Measurements from ENCODE around the gene AMER3. TPM values are rescaled to one million over a fixed set of nuclear protein-coding genes. Genes with fewer than 3 reads are reported as not detected.

AMER3 gene
- total RNA-seq, 1 experiment from 2014 or later = not detected

DNA sequence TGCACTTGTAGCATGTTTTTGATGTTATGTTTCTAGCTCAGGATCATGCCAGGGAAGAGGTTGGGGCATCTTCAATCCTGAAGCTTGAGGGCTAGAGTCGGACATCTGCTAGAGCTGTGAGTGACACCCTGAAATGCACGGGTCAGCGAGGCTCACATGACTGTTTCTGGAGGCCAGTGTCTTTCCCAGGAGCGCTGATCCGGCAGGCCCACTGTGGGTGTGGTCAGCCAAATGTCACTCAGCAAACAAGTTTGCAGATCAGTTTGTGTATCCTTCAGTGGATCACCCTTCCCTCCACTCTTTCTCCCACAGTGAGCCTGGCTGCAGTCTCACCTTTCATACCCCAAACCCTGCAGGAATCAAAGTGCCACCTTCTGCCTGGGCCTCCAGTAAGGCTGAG lies 58.4 kb downstream of the AMER3 start:
- no peak overlapping the region for H3K27ac Mint-ChIP-seq (ENCODE audit: low read depth, unreplicated experiment)
- no peak overlapping the region for H3K4me3 Mint-ChIP-seq (ENCODE audit: unreplicated experiment)
- ChIA-PET CTCF (interaction anchor here (0.6 to 0.8 kb wide), 2 partner anchors 10 to 15 kb away, joined by 3 read pairs; no protein-coding TSS in a partner anchor), POLR2A (no interaction called here)
- H3K9me3 Mint-ChIP-seq (ENCODE audit: unreplicated experiment) = no peaks in the 10 kb centered on the region
- intact Hi-C loops (cut with micrococcal nuclease) = no loop called here
- no peaks in the 10 kb centered on the region for H3K36me3 Mint-ChIP-seq (ENCODE audit: insufficient read depth, unreplicated experiment)
- no TSS peak for BruUV-seq (replicated peaks)
- peaks cover 14% of the 10 kb centered on the region for H3K4me1 Mint-ChIP-seq (ENCODE audit: insufficient read depth, unreplicated experiment)
- DNase-seq (ENCODE audit: unreplicated experiment) = no peak
- H3K27me3 Mint-ChIP-seq (ENCODE audit: insufficient read depth, unreplicated experiment) = no peaks in the 10 kb centered on the region
- TF ChIP-seq, protein P1, sequence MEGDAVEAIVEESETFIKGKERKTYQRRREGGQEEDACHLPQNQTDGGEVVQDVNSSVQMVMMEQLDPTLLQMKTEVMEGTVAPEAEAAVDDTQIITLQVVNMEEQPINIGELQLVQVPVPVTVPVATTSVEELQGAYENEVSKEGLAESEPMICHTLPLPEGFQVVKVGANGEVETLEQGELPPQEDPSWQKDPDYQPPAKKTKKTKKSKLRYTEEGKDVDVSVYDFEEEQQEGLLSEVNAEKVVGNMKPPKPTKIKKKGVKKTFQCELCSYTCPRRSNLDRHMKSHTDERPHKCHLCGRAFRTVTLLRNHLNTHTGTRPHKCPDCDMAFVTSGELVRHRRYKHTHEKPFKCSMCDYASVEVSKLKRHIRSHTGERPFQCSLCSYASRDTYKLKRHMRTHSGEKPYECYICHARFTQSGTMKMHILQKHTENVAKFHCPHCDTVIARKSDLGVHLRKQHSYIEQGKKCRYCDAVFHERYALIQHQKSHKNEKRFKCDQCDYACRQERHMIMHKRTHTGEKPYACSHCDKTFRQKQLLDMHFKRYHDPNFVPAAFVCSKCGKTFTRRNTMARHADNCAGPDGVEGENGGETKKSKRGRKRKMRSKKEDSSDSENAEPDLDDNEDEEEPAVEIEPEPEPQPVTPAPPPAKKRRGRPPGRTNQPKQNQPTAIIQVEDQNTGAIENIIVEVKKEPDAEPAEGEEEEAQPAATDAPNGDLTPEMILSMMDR (IDR thresholded peaks at IDR 0.05; ENCODE audit: unreplicated experiment) = no peak

- no peak overlapping the region for H3K27ac Mint-ChIP-seq (ENCODE audit: low read depth, unreplicated experiment)
- H3K27me3 Mint-ChIP-seq (ENCODE audit: insufficient read depth, unreplicated experiment) = no peaks in the 10 kb centered on the region
- H3K9me3 Mint-ChIP-seq (ENCODE audit: unreplicated experiment) = no peaks in the 10 kb centered on the region
- TF ChIP-seq, protein P1 (IDR thresholded peaks at IDR 0.05; ENCODE audit: unreplicated experiment) = no peak
- ChIA-PET CTCF (interaction anchor here (0.7 to 1.1 kb wide), 2 partner anchors 59 to 98 kb away, joined by 3 to 4 read pairs; no protein-coding TSS in a partner anchor), POLR2A (interaction anchor here (0.7 kb wide), 1 partner anchor 277 kb away, joined by 3 read pairs; no protein-coding TSS in a partner anchor)
- intact Hi-C loops (cut with micrococcal nuclease) = no loop called here
- peaks cover 16% of the 10 kb centered on the region for H3K4me1 Mint-ChIP-seq (ENCODE audit: insufficient read depth, unreplicated experiment)
- DNase-seq (ENCODE audit: unreplicated experiment) = no peak
- H3K36me3 Mint-ChIP-seq (ENCODE audit: insufficient read depth, unreplicated experiment) = no peaks in the 10 kb centered on the region
- H3K4me3 Mint-ChIP-seq (ENCODE audit: unreplicated experiment) = no peak overlapping the region
- BruUV-seq (replicated peaks) = no TSS peak
Observed at GRCh38 chr2:130814931-130815680, 59.8 kb downstream of the AMER3 start.

Other genes with a start within 250 kb of the AMER3 start
- gene POTEI, start 246.2 kb upstream of the AMER3 start, total RNA-seq (2022) = not detected in 2 replicates
- not detected in 2 replicates for gene CFC1B, start 234.3 kb upstream of the AMER3 start, total RNA-seq (2022)
- not detected in 2 replicates for gene CFC1, start 156.0 kb upstream of the AMER3 start, total RNA-seq (2022)
- gene POTEJ, start 144.1 kb upstream of the AMER3 start, total RNA-seq (2022) = not detected in 2 replicates
- not detected in 2 replicates for gene GPR148, start 26.5 kb upstream of the AMER3 start, total RNA-seq (2022)
- gene ARHGEF4, start 81.4 kb downstream of the AMER3 start, total RNA-seq (2022) = 52.0 and 59.3 TPM in 2 replicates

Data from MCF 10A (cell line).